ENCODE results near the gene SPTBN2. TPM values are rescaled to one million over a fixed set of nuclear protein-coding genes. Genes with fewer than 3 reads are reported as not detected.

The SPTBN2 gene
- total RNA-seq, 1 donor, result under 0.01 TPM

DNA sequence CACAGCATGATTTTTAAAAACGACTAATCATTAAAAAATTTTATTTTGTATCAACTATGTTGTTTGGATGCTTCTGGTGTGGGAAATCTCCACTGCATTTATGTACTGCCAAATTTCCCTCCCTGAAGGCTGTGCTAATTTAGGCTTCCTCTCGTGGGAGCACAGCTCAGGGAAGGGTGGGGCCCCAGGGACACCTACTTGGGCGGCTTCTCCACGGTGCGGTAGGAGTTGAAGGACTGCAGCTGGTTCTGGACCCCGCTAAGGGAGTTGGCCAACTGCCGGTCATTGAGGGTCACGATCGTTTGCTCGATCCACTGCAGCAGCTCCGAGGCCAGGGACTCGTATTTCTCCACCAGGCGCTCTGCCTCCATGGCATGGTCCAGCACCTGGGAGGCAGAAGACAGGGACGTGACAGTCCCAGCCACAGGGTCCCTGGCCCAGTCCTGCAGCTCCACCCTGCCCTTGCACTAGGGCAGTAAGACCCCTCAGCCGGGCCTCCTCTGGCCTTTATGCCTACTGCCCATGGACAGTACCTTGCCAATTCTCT lies 18.6 kb downstream of the SPTBN2 start:
- no peak for DNase-seq (ENCODE audit: low read depth)
- TF ChIP-seq, protein P1, sequence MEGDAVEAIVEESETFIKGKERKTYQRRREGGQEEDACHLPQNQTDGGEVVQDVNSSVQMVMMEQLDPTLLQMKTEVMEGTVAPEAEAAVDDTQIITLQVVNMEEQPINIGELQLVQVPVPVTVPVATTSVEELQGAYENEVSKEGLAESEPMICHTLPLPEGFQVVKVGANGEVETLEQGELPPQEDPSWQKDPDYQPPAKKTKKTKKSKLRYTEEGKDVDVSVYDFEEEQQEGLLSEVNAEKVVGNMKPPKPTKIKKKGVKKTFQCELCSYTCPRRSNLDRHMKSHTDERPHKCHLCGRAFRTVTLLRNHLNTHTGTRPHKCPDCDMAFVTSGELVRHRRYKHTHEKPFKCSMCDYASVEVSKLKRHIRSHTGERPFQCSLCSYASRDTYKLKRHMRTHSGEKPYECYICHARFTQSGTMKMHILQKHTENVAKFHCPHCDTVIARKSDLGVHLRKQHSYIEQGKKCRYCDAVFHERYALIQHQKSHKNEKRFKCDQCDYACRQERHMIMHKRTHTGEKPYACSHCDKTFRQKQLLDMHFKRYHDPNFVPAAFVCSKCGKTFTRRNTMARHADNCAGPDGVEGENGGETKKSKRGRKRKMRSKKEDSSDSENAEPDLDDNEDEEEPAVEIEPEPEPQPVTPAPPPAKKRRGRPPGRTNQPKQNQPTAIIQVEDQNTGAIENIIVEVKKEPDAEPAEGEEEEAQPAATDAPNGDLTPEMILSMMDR (IDR thresholded peaks at IDR 0.05; ENCODE audit: insufficient read depth, low read depth, low read length), result no peak

DNA sequence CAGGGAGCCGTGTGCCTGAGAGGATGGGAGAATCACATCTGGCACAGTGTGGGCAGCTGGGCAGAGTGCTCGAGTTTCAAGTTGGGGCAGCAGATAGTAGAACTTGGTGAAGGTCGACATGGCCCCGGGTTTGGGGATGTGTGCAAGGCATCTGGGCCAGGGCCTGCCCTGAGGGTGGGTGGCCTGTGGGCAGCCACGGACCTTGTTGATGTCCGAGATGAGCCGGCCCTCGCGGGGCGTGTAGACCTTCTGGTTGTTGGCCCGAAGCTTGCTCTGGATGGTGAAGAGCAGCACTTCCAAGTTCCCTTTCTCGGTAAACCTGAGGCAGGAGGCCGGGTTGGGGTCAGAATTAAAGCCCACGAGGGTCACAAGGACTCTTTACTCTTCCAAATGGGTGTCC lies 20.3 kb downstream of the SPTBN2 start:
- DNase-seq (ENCODE audit: low read depth), result no peak
- TF ChIP-seq, protein P1 (IDR thresholded peaks at IDR 0.05; ENCODE audit: insufficient read depth, low read depth, low read length), result no peak
- H3K4me3 ChIP-seq (ENCODE audit: low read depth, low read length), result no peak overlapping the region

More for the DNA sequence above, 18.6 kb downstream of the SPTBN2 start:
- no peak overlapping the region for H3K4me3 ChIP-seq (ENCODE audit: low read depth, low read length)

DNA sequence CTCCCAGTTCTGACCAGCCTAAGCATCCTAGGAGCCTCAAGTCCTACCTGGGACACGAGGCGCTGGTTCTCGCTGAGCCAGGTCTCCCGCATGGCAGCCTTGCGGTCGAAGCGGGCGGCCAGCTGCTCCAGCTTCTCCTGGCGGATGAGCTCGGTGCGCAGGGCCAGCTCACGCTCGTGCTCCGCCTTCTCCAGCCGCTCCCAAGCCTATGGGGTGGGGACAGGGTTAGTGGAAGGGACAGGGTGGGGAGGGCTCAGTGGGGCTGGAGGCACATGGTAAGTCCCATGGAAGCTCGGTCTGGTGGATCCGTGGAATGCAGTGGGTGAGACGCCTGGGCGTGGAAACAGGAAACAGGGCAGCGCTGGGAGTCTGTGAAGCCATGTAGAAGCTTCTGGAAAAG lies 20.9 kb downstream of the SPTBN2 start:
- no peak overlapping the region for H3K4me3 ChIP-seq (ENCODE audit: low read depth, low read length)
- TF ChIP-seq, protein P1 (IDR thresholded peaks at IDR 0.05; ENCODE audit: insufficient read depth, low read depth, low read length), result no peak
- DNase-seq (ENCODE audit: low read depth), result no peak

DNA sequence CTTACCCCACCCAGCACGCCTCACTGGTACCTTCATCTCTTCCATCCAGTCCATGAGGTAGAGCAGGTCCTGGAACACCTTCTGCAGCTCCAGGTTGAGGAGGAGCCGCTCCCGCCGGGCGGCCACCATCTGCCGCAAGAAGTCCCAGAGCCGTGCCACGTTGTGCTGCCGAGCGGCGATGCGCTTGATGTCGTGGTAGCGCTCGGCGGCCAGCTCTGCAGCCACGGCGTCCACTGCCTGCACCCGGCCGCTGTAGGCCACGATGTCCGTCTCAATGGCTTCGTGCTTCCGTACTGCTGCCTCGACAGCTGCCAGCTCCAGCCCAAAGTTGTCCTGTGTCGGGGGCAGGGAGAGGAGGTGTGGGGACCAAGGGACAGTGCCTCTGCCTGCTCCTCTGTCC lies 21.5 kb downstream of the SPTBN2 start:
- no peak overlapping the region for H3K4me3 ChIP-seq (ENCODE audit: low read depth, low read length)
- no peak for DNase-seq (ENCODE audit: low read depth)
- TF ChIP-seq, protein P1 (IDR thresholded peaks at IDR 0.05; ENCODE audit: insufficient read depth, low read depth, low read length), result no peak

DNA sequence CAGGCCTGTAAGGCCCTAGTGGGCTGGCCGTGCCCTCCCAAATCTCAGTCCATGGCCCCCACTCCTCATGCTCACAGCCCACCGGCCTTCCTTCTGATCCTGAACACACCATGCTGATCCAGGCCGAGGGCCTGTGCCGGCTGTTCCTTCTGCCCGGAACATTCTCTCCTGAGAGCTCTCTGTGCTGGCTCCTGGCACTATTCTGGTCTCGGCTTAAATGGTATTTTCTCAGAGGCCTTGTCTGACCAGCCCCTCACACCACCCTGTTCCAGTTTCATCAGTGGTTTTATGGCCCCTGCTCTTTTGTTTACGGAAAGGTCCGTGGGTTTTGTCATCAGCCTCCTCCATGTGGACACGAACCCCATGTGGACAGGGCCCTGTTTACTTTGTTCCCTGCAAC lies 22.0 kb downstream of the SPTBN2 start:
- no peak overlapping the region for H3K4me3 ChIP-seq (ENCODE audit: low read depth, low read length)
- TF ChIP-seq, protein P1 (IDR thresholded peaks at IDR 0.05; ENCODE audit: insufficient read depth, low read depth, low read length), result no peak
- no peak for DNase-seq (ENCODE audit: low read depth)

DNA sequence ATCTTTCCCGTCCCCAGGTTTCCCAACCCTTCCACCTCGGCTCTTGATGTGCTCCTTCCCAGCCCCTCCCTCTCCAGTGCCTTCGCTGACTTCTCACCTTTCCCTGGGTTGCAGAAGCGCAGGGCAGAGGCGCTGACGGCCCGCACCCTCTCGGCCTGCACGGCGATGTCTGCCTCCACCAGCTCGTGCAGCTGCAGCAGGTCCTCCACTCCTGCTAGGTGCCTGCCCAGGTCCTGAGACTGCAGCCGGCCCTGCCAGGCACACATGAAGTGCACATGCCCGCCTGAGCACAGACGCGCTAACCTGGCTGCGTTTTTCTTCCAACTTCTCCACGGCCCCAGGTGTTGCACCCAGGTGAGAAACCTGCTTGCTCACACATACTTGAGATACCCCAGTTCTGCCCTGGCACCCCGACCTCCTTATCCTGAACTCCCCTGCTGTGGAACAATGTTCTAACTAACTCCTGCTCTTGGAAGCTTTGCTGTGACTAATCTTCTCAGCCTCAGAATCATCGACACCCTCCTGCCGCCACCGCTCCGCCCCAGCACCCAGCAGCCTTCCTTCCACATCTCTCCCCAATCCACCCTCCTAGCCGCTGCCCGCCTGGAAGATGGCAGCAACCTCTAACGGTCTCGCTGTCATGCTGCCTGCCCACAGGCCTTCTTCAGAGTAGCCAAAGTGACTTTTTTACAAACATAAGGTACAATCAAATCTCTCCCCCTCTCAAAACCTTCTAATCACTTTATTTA lies 23.3 kb downstream of the SPTBN2 start:
- TF ChIP-seq, protein P1 (IDR thresholded peaks at IDR 0.05; ENCODE audit: insufficient read depth, low read depth, low read length), result no peak
- H3K4me3 ChIP-seq (ENCODE audit: low read depth, low read length), result no peak overlapping the region
- no peak for DNase-seq (ENCODE audit: low read depth)
